Fibroblast of mammary gland (primary cell): ENCODE data around the gene CBLN3.
A peak's percentile ranks its signal among the peaks of the same experiment; 100 is the strongest.

Experiments
- DNase-seq: peaks from one replicate; pipeline ENCODE4 v3.0.0-alpha.2; 2010; ENCODE audit warnings: low read depth
- H3K4me3 ChIP-seq: 2 replicates; pipeline ENCODE4 v1.5.1; 2011; ENCODE audit warnings: low read depth, mild to moderate bottlenecking, low read length, moderate library complexity; ENCODE audit not compliant: control insufficient read depth
- TF ChIP-seq, protein P1 (sequence below): conservative IDR thresholded peaks from 2 replicates; pipeline ENCODE4 v1.5.1; 2011; ENCODE audit warnings: low read depth, low read length, inconsistent platforms; ENCODE audit not compliant: control insufficient read depth, insufficient read depth

The CBLN3 gene

GRCh38 chr14:24434676-24435075 lies 5.2 kb upstream of the CBLN3 start:
- TF ChIP-seq, protein P1, sequence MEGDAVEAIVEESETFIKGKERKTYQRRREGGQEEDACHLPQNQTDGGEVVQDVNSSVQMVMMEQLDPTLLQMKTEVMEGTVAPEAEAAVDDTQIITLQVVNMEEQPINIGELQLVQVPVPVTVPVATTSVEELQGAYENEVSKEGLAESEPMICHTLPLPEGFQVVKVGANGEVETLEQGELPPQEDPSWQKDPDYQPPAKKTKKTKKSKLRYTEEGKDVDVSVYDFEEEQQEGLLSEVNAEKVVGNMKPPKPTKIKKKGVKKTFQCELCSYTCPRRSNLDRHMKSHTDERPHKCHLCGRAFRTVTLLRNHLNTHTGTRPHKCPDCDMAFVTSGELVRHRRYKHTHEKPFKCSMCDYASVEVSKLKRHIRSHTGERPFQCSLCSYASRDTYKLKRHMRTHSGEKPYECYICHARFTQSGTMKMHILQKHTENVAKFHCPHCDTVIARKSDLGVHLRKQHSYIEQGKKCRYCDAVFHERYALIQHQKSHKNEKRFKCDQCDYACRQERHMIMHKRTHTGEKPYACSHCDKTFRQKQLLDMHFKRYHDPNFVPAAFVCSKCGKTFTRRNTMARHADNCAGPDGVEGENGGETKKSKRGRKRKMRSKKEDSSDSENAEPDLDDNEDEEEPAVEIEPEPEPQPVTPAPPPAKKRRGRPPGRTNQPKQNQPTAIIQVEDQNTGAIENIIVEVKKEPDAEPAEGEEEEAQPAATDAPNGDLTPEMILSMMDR: no peak
- DNase-seq: no peak
- H3K4me3 ChIP-seq: no peak overlapping the region

GRCh38 chr14:24434036-24434435 lies 4.6 kb upstream of the CBLN3 start:
- no peak for DNase-seq
- TF ChIP-seq, protein P1: no peak
- H3K4me3 ChIP-seq: no peak overlapping the region

DNA sequence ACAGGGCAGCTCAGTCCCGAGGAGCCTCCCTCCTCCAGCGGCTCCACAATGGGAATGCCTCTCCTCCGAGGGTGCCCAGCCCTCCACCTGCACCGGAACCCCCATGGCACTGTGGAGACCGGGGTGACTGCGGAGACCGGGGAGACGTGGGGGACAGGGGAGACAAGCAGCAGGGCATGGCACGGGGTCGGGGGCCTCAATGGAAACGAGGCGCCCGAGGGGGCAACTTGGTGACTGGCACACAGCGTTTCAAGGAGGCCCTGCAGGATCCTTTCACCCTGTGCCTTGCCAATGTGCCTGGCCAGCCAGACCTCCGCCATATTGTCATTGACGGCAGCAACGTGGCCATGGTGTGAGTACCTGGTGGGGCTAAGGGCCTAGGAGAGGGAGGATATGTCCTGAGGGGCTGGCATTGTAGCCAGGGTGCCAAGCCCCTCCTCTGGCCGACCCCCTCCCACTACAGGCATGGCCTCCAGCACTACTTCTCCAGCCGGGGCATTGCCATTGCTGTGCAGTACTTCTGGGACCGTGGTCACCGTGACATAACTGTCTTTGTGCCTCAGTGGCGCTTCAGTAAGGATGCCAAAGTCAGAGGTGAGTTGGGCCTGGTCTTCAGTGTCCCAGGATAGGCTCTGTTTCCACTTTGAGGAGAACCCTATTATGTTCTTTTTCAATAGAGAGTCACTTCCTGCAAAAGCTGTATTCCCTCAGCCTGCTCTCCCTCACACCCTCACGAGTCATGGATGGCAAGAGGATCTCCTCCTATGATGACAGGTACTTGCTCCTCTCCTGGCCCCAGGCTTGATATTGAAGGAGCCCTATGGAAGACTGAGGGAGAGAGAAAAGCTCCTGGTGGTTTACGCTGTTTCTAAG lies 3.0 kb upstream of the CBLN3 start:
- DNase-seq: no peak
- peak overlapping the region; percentile 89 for H3K4me3 ChIP-seq
- TF ChIP-seq, protein P1: no peak

- TF ChIP-seq, protein P1: peak; percentile 98
- H3K4me3 ChIP-seq: peak overlapping the region; percentile 89
- DNase-seq: peak; percentile 94
Observed at GRCh38 chr14:24431569-24432258, 2.2 kb upstream of the CBLN3 start.

DNA sequence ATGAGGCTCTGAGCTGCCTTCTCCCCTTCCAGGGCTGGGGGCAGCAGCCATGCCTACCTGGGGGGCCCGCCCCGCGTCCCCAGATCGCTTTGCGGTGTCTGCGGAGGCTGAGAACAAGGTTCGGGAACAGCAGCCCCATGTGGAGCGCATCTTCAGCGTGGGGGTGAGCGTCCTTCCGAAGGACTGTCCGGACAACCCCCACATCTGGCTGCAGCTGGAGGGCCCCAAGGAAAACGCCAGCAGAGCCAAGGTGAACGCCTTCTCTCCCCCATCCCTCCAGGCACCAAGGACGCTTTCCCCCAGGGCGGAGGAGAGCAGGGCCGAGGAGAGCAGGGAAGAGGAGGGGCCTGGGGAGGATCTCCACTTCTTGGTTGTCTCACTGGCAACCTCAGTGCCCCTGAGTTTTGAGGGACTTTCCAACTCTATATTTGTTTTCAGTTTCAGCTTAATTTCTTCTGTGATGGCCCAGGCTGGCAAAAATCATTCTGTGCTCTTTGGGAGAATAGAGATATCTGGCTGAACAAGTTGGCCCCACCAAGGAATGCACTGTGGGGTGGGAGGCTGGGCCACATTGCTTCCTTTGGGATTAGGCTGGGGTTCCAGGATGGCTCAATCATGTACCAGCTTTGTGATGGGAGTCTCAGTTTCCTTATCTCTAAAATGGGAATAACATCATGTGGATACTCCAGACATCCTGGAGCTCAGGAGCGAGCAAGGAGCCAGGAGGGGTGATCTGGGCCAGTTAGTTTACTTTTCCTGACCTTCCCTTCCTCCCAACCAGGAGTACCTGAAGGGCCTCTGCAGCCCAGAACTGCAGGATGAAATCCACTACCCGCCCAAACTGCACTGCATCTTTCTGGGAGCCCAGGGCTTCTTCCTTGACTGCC lies 1.5 kb upstream of the CBLN3 start:
- TF ChIP-seq, protein P1: no peak
- DNase-seq: peak; percentile 55
- peak overlapping the region; percentile 89 for H3K4me3 ChIP-seq

DNA sequence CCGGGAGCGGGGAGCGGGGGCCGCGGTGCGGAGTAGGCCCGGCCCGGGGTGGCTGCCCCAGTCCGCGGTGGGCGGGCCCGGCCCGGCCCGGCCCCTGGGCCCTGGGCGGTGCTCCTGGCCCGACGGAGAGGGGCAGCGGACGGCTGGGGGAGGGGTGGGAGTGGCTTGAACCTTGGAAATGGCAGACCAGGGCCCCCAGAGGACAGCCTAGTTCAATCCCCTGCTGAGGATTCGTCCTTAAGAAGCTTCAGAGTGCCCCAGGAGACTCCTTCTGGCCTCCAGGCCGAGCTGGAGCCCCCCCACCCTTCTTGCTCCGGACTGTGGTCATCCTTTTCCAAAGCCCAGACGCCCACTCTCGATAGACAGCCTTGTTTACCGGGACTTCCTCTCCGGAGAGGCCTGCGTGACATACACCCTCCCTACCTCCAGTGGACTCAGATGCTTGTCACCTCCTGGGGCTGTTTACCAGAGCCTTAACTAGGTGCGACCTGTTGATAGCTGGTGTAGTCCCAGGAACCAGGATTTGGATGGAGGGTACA lies 744 bp upstream of the CBLN3 start:
- peak; percentile 71 for DNase-seq
- H3K4me3 ChIP-seq: peak overlapping the region; percentile 89
- TF ChIP-seq, protein P1: no peak
